Colonic mucosa (tissue), 4 donors: ENCODE results near the gene BTG1. TPM values are rescaled to one million over a fixed set of nuclear protein-coding genes. Genes with fewer than 3 reads are reported as not detected.

Experiments
- DNase-seq: peaks from one replicate; pipeline ENCODE4 v3.0.0-alpha.2; 2020
- H3K27ac ChIP-seq: fragments of 200-600 bp; one replicate; pipeline ENCODE4 v1.8.0; 2021
- H3K27me3 ChIP-seq: fragments of 200-600 bp; one replicate; pipeline ENCODE4 v1.8.0; 2021
- H3K36me3 ChIP-seq: fragments of 200-600 bp; one replicate; pipeline ENCODE4 v1.8.0; 2021
- H3K4me1 ChIP-seq: fragments of 200-600 bp; one replicate; pipeline ENCODE4 v1.8.0; 2021; ENCODE audit warnings: mild to moderate bottlenecking
- H3K4me3 ChIP-seq: fragments of 200-600 bp; one replicate; pipeline ENCODE4 v1.8.0; 2021
- H3K9ac ChIP-seq, 2 donors: one replicate each; pipeline ENCODE4 v1.7.0; 2013; ENCODE audit warnings: control low read depth in 2 of 2, low read depth in 2 of 2, low read length in 2 of 2
- H3K9me3 ChIP-seq: fragments of 200-600 bp; one replicate; pipeline ENCODE4 v1.8.0; 2021
- CTCF ChIP-seq: fragments of 200-600 bp; IDR thresholded peaks from one replicate; pipeline ENCODE4 v1.8.0; 2022; ENCODE audit warnings: antibody characterized with exemption, mild to moderate bottlenecking
- intact Hi-C: fragments of 100-400 bp; cut with DNase I; formaldehyde crosslinking; loops from one replicate; pipeline ENCODE4 v1.14.1; 2022
- total RNA-seq, 2 donors: library from RNA; stranded (reverse); fragmentation: NEBNext Ultra II Directional in 1 of 2; extraction: Animal tissue kit (Norgen Biotek cat#: 25700) in 1 of 2; gene quantifications; one replicate each; pipeline ENCODE4 v1.2.1, GENCODE V29; 2021
- donor health status: healthy.
- donor health status: DM: no; HTN: no; CAD: no.
- donor health status: DM: no; HTN: no; CAD: no.

The BTG1 gene
- total RNA-seq, 2 donors from 2014 or later: 87.1 to 152 TPM

- Histone ChIP-seq H3K9ac (no peak overlapping the region), H3K36me3 (no peaks in the 10 kb centered on the region), H3K27me3 (no peaks in the 10 kb centered on the region), H3K4me3 (no peak overlapping the region), H3K9me3 (no peaks in the 10 kb centered on the region), H3K27ac (no peak overlapping the region), H3K4me1 (no peaks in the 10 kb centered on the region)
- no peak for TF ChIP-seq CTCF
- no peak for DNase-seq
- intact Hi-C loops: no loop called here
Measured at GRCh38 chr12:92108651-92109050, 37.0 kb downstream of the BTG1 start.

GRCh38 chr12:92107621-92108131 lies 38.0 kb downstream of the BTG1 start:
- intact Hi-C loops: no loop called here
- Histone ChIP-seq H3K9me3 (no peaks in the 10 kb centered on the region), H3K9ac (no peak overlapping the region), H3K4me3 (no peak overlapping the region), H3K36me3 (no peaks in the 10 kb centered on the region), H3K27me3 (no peaks in the 10 kb centered on the region), H3K4me1 (no peaks in the 10 kb centered on the region), H3K27ac (no peak overlapping the region)
- no peak for TF ChIP-seq CTCF
- no peak for DNase-seq

GRCh38 chr12:92107094-92107493 lies 38.6 kb downstream of the BTG1 start:
- Histone ChIP-seq H3K9ac (no peak overlapping the region), H3K36me3 (no peaks in the 10 kb centered on the region), H3K4me1 (no peaks in the 10 kb centered on the region), H3K27me3 (no peaks in the 10 kb centered on the region), H3K4me3 (no peak overlapping the region), H3K27ac (no peak overlapping the region), H3K9me3 (no peaks in the 10 kb centered on the region)
- intact Hi-C loops: no loop called here
- DNase-seq: no peak
- no peak for TF ChIP-seq CTCF

GRCh38 chr12:92105676-92106075 lies 40.0 kb downstream of the BTG1 start:
- no peak overlapping the region for H3K9ac ChIP-seq
- H3K9me3 ChIP-seq: no peaks in the 10 kb centered on the region
- H3K27me3 ChIP-seq: no peaks in the 10 kb centered on the region
- intact Hi-C loops: no loop called here
- H3K4me1 ChIP-seq: no peaks in the 10 kb centered on the region
- no peak for TF ChIP-seq CTCF
- H3K27ac ChIP-seq: no peak overlapping the region
- H3K36me3 ChIP-seq: no peaks in the 10 kb centered on the region
- no peak overlapping the region for H3K4me3 ChIP-seq
- DNase-seq: no peak

- Histone ChIP-seq H3K4me3 (no peak overlapping the region), H3K4me1 (no peaks in the 10 kb centered on the region), H3K36me3 (no peaks in the 10 kb centered on the region), H3K27me3 (no peaks in the 10 kb centered on the region), H3K9ac (no peak overlapping the region), H3K9me3 (no peaks in the 10 kb centered on the region), H3K27ac (no peak overlapping the region)
- DNase-seq: no peak
- intact Hi-C loops: no loop called here
- TF ChIP-seq CTCF: no peak
Measured at GRCh38 chr12:92105110-92105509, 40.5 kb downstream of the BTG1 start.
